Measurements from ENCODE around the gene RIC3. TPM values are rescaled to one million over a fixed set of nuclear protein-coding genes. Genes with fewer than 3 reads are reported as not detected.

The RIC3 gene
- total RNA-seq, 1 donor from 2014 or later, result 12.9 TPM

- Histone ChIP-seq H3K27me3 (ENCODE audit: low read depth) (no peaks in the 10 kb centered on the region), H3K36me3 (peaks cover 41% of the 10 kb centered on the region), H3K9me3 (replicated peaks) (no peaks in the 10 kb centered on the region), H3K4me1 (peaks cover 45% of the 10 kb centered on the region), H3K4me3 (no peak overlapping the region), H3K27ac (replicated peaks) (no peak overlapping the region)
- intact Hi-C loops (cut with micrococcal nuclease), result no loop called here
- TF ChIP-seq, protein P1, sequence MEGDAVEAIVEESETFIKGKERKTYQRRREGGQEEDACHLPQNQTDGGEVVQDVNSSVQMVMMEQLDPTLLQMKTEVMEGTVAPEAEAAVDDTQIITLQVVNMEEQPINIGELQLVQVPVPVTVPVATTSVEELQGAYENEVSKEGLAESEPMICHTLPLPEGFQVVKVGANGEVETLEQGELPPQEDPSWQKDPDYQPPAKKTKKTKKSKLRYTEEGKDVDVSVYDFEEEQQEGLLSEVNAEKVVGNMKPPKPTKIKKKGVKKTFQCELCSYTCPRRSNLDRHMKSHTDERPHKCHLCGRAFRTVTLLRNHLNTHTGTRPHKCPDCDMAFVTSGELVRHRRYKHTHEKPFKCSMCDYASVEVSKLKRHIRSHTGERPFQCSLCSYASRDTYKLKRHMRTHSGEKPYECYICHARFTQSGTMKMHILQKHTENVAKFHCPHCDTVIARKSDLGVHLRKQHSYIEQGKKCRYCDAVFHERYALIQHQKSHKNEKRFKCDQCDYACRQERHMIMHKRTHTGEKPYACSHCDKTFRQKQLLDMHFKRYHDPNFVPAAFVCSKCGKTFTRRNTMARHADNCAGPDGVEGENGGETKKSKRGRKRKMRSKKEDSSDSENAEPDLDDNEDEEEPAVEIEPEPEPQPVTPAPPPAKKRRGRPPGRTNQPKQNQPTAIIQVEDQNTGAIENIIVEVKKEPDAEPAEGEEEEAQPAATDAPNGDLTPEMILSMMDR (IDR thresholded peaks at IDR 0.05; ENCODE audit: borderline replicate concordance), result no peak
- DNase-seq, result no peak
These were observed 64.9 kb downstream of the RIC3 start for GRCh38 chr11:8103909-8104308.

GRCh38 chr11:8102965-8103364, 65.9 kb downstream of the RIC3 start:
- intact Hi-C loops (cut with micrococcal nuclease), result no loop called here
- TF ChIP-seq, protein P1 (IDR thresholded peaks at IDR 0.05; ENCODE audit: borderline replicate concordance), result no peak
- DNase-seq, result no peak

GRCh38 chr11:8102296-8102915, 66.4 kb downstream of the RIC3 start:
- intact Hi-C loops (cut with micrococcal nuclease), result no loop called here
- Histone ChIP-seq H3K4me3 (no peak overlapping the region), H3K27ac (replicated peaks) (no peak overlapping the region), H3K36me3 (peaks cover 51% of the 10 kb centered on the region), H3K27me3 (ENCODE audit: low read depth) (no peaks in the 10 kb centered on the region), H3K4me1 (peaks cover 30% of the 10 kb centered on the region), H3K9me3 (replicated peaks) (no peaks in the 10 kb centered on the region)
- TF ChIP-seq, protein P1 (IDR thresholded peaks at IDR 0.05; ENCODE audit: borderline replicate concordance), result no peak
- DNase-seq, result no peak

More at GRCh38 chr11:8102965-8103364, 65.9 kb downstream of the RIC3 start:
- no peaks in the 10 kb centered on the region for H3K9me3 ChIP-seq (replicated peaks)
- H3K36me3 ChIP-seq, result peaks cover 48% of the 10 kb centered on the region
- H3K27me3 ChIP-seq (ENCODE audit: low read depth), result no peaks in the 10 kb centered on the region
- no peak overlapping the region for H3K4me3 ChIP-seq
- H3K4me1 ChIP-seq, result peaks cover 36% of the 10 kb centered on the region
- no peak overlapping the region for H3K27ac ChIP-seq (replicated peaks)

GRCh38 chr11:8101421-8101820, 67.4 kb downstream of the RIC3 start:
- Histone ChIP-seq H3K27me3 (ENCODE audit: low read depth) (no peaks in the 10 kb centered on the region), H3K27ac (replicated peaks) (no peak overlapping the region), H3K36me3 (peaks cover 61% of the 10 kb centered on the region), H3K9me3 (replicated peaks) (no peaks in the 10 kb centered on the region), H3K4me3 (no peak overlapping the region), H3K4me1 (peaks cover 22% of the 10 kb centered on the region)
- intact Hi-C loops (cut with micrococcal nuclease), result no loop called here
- TF ChIP-seq, protein P1 (IDR thresholded peaks at IDR 0.05; ENCODE audit: borderline replicate concordance), result no peak
- DNase-seq, result no peak

- no peak for DNase-seq
- H3K27ac ChIP-seq (replicated peaks), result no peak overlapping the region
- TF ChIP-seq, protein P1 (IDR thresholded peaks at IDR 0.05; ENCODE audit: borderline replicate concordance), result no peak
- H3K4me3 ChIP-seq, result no peak overlapping the region
- H3K36me3 ChIP-seq, result peaks cover 67% of the 10 kb centered on the region
- H3K27me3 ChIP-seq (ENCODE audit: low read depth), result no peaks in the 10 kb centered on the region
- H3K9me3 ChIP-seq (replicated peaks), result no peaks in the 10 kb centered on the region
- peaks cover 14% of the 10 kb centered on the region for H3K4me1 ChIP-seq
- intact Hi-C loops (cut with micrococcal nuclease), result no loop called here
These were observed 68.2 kb downstream of the RIC3 start for GRCh38 chr11:8100605-8101004.

All from left ventricle myocardium inferior (tissue), 1 donor.